Measurements from ENCODE around the gene SERPINA5. TPM values are rescaled to one million over a fixed set of nuclear protein-coding genes. Genes with fewer than 3 reads are reported as not detected.

The SERPINA5 gene
- total and polyA plus RNA-seq, 2 of the 8 experiments (the other 6 are each of a cell fraction or from before 2014, with no cell fraction given), result 1.8 to 1.9 TPM

DNA sequence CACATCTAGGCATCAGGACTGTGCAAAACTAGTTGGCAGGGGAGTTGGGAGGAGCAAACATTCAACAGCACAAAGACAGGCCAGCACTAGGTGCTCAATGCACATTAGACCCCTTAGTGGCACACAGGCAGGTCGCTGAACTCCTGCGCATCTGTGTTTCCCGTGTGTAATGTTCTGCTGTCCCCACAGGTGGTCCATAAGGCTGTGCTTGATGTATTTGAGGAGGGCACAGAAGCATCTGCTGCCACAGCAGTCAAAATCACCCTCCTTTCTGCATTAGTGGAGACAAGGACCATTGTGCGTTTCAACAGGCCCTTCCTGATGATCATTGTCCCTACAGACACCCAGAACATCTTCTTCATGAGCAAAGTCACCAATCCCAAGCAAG, 42.2 kb downstream of the SERPINA5 start:
- no peak overlapping the region for H2BK15ac ChIP-seq (ENCODE audit: low read length)
- no peaks in the 10 kb centered on the region for H3K23me2 ChIP-seq (ENCODE audit: low read depth, low read length)
- H4K91ac ChIP-seq (replicated peaks; ENCODE audit: insufficient read length, low read length), result no peak overlapping the region
- no peaks in the 10 kb centered on the region for H4K20me1 ChIP-seq (replicated peaks in 1 of 2; ENCODE audit: control insufficient read depth in 1 of 2, insufficient read depth in 2 of 2, low read length in 2 of 2)
- no peak overlapping the region for H2BK20ac ChIP-seq (ENCODE audit: low read length)
- H3K9me3 ChIP-seq (ENCODE audit: insufficient read depth in 2 of 2, low read depth in 1 of 2, low read length in 1 of 2), result peaks cover 10 to 12% of the 10 kb centered on the region in 2 experiments; a peak in 3 of 4 replicates
- no peak overlapping the region for H3K27ac ChIP-seq (ENCODE audit: low read depth, low read length)
- no peaks in the 10 kb centered on the region for H3K79me2 ChIP-seq (ENCODE audit: control insufficient read depth in 1 of 2, insufficient read depth in 2 of 2, low read length in 2 of 2)
- H3K27me3 ChIP-seq (replicated peaks in 1 of 4; ENCODE audit: control insufficient read depth in 3 of 4, extremely low read depth in 1 of 4, insufficient read depth in 3 of 4, low read length in 3 of 4), result no peaks in the 10 kb centered on the region
- DNase-seq (ENCODE audit: low read depth in 1 of 2, low spot score in 2 of 2), result no peak
- H3K4me3 ChIP-seq (ENCODE audit: extremely low read depth in 1 of 4, insufficient read depth in 2 of 4, low read depth in 3 of 4, low read length in 4 of 4), result no peak overlapping the region
- no peak overlapping the region for H3K4me2 ChIP-seq (ENCODE audit: insufficient read depth in 1 of 2, low read depth in 2 of 2, low read length in 2 of 2)
- no peaks in the 10 kb centered on the region for H3K79me1 ChIP-seq (ENCODE audit: low read depth, low read length)
- 96% methylated on average over 4 of the region's 4 CpGs; no CpG with 5 or more reads in 1 of the 2 experiments for WGBS, 2 experiments (ENCODE audit: extremely low coverage in 1 of 2, insufficient coverage in 1 of 2, insufficient read length in 1 of 2, insufficient replicate concordance in 2 of 2, low coverage in 1 of 2, low lambda C conversion rate in 2 of 2, missing lambda C conversion rate in 1 of 2)
- H3K18ac ChIP-seq (ENCODE audit: extremely low read depth, low read length), result no peak overlapping the region
- no peak overlapping the region for H2BK12ac ChIP-seq (ENCODE audit: low read depth, low read length)
- H3K36me3 ChIP-seq (ENCODE audit: control insufficient read depth in 2 of 4, insufficient read depth in 4 of 4, low read length in 3 of 4), result no peaks in the 10 kb centered on the region
- ChIA-PET CTCF (ENCODE audit: partially characterized antibody) (interaction anchor here (0.7 to 1.7 kb wide), 3 partner anchors 9 to 184 kb away, joined by 3 read pairs; no protein-coding TSS in a partner anchor), POLR2A (ENCODE audit: partially characterized antibody) (no interaction called here)
- no peak overlapping the region for H2AK5ac ChIP-seq (ENCODE audit: low read depth, low read length)
- H3K23ac ChIP-seq (ENCODE audit: insufficient read length), result no peak overlapping the region
- peak overlapping the region; percentile 8; the same call in 1 of the 2 replicates for H2BK5ac ChIP-seq (ENCODE audit: low read depth, low read length)
- no peak overlapping the region for H2BK120ac ChIP-seq (replicated peaks; ENCODE audit: low read depth, low read length)
- H3K9ac ChIP-seq (replicated peaks in 1 of 4; ENCODE audit: extremely low read depth in 1 of 4, low read depth in 3 of 4, low read length in 3 of 4), result no peak overlapping the region
- H3K56ac ChIP-seq (replicated peaks; ENCODE audit: insufficient read length, low read depth, low read length), result no peak overlapping the region
- no peak for FAIRE-seq
- no peak for TF ChIP-seq SRF (IDR thresholded peaks at IDR 0.05; ENCODE audit: low read depth, low read length)
- TF ChIP-seq, protein P1, sequence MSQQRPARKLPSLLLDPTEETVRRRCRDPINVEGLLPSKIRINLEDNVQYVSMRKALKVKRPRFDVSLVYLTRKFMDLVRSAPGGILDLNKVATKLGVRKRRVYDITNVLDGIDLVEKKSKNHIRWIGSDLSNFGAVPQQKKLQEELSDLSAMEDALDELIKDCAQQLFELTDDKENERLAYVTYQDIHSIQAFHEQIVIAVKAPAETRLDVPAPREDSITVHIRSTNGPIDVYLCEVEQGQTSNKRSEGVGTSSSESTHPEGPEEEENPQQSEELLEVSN (IDR thresholded peaks at IDR 0.05), result no peak
- TF ChIP-seq SP4 (IDR thresholded peaks at IDR 0.05; ENCODE audit: low read length), result no peak
- TF ChIP-seq ZNF274 (IDR thresholded peaks at IDR 0.05; ENCODE audit: borderline replicate concordance, extremely low read depth, low read length), result no peak
- TF ChIP-seq TAF1 (IDR thresholded peaks at IDR 0.05; ENCODE audit: low read depth, low read length), result no peak
- TF ChIP-seq GABPA (IDR thresholded peaks at IDR 0.05; ENCODE audit: borderline replicate concordance, insufficient read depth, low read length), result no peak
- TF ChIP-seq TAF7 (optimal IDR thresholded peaks at IDR 0.05; ENCODE audit: borderline replicate concordance, low read depth, low read length), result no peak
- TF ChIP-seq CBX5 (IDR thresholded peaks at IDR 0.05; ENCODE audit: low read depth, low read length), result no peak
- no peak for TF ChIP-seq POLR2AphosphoS5 (IDR thresholded peaks at IDR 0.05; ENCODE audit: low read depth, low read length)
- TF ChIP-seq KDM1A (IDR thresholded peaks at IDR 0.05; ENCODE audit: borderline replicate concordance, low read length), result no peak
- no peak for TF ChIP-seq RAD21 (IDR thresholded peaks at IDR 0.05 in 1 of 2, conservative IDR thresholded peaks at IDR 0.05 in 1 of 2; ENCODE audit: low read depth in 2 of 2, low read length in 2 of 2)
- no peak for TF ChIP-seq POU5F1 (IDR thresholded peaks at IDR 0.05; ENCODE audit: low read depth, low read length)
- no peak for TF ChIP-seq JUN (IDR thresholded peaks at IDR 0.05; ENCODE audit: low read depth, low read length)
- TF ChIP-seq SP2 (IDR thresholded peaks at IDR 0.05; ENCODE audit: low read length), result no peak
- no peak overlapping the region for H2AFZ ChIP-seq (ENCODE audit: low read length)
- H4K5ac ChIP-seq (ENCODE audit: insufficient read length, low read depth, low read length), result no peak overlapping the region
- H4K8ac ChIP-seq (ENCODE audit: extremely low read depth, insufficient read depth, low read length), result no peak overlapping the region
- no peaks in the 10 kb centered on the region for H3K4me1 ChIP-seq (replicated peaks in 1 of 4; ENCODE audit: control insufficient read depth in 3 of 4, insufficient read depth in 4 of 4, low read length in 3 of 4)
- H3K4ac ChIP-seq (replicated peaks; ENCODE audit: insufficient read length, low read depth, low read length), result no peak overlapping the region
- no peak overlapping the region for H3K14ac ChIP-seq (ENCODE audit: insufficient read length)

Data from H1 (cell line).